ENCODE measurements around the gene ACCSL.

- TF ChIP-seq, protein P1, sequence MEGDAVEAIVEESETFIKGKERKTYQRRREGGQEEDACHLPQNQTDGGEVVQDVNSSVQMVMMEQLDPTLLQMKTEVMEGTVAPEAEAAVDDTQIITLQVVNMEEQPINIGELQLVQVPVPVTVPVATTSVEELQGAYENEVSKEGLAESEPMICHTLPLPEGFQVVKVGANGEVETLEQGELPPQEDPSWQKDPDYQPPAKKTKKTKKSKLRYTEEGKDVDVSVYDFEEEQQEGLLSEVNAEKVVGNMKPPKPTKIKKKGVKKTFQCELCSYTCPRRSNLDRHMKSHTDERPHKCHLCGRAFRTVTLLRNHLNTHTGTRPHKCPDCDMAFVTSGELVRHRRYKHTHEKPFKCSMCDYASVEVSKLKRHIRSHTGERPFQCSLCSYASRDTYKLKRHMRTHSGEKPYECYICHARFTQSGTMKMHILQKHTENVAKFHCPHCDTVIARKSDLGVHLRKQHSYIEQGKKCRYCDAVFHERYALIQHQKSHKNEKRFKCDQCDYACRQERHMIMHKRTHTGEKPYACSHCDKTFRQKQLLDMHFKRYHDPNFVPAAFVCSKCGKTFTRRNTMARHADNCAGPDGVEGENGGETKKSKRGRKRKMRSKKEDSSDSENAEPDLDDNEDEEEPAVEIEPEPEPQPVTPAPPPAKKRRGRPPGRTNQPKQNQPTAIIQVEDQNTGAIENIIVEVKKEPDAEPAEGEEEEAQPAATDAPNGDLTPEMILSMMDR (IDR thresholded peaks at IDR 0.05) = no peak
- no peak for TF ChIP-seq EZH2 (IDR thresholded peaks at IDR 0.05)
Measured at GRCh38 chr11:44031549-44031948, 16.2 kb upstream of the ACCSL start.

Data from neural progenitor cell (in vitro differentiated cells).